IPS-18c (cell line): ENCODE data around the gene TMEM171.

Experiments used
- H3K4me3 ChIP-seq: 2 replicates; pipeline ENCODE4 v1.7.0; 2013; ENCODE audit warnings: low read depth, mild to moderate bottlenecking, low read length, moderate library complexity; ENCODE audit not compliant: insufficient read depth
- H3K9me3 ChIP-seq: one replicate; pipeline ENCODE4 v1.6.1; 2013; ENCODE audit warnings: mild to moderate bottlenecking, low read length, moderate library complexity; ENCODE audit not compliant: control insufficient read depth, insufficient read depth

The TMEM171 gene

GRCh38 chr5:73137563-73138530 lies 17.5 kb downstream of the TMEM171 start:
- H3K9me3 ChIP-seq: no peaks in the 10 kb centered on the region
- no peak overlapping the region for H3K4me3 ChIP-seq

GRCh38 chr5:73139485-73139884 lies 19.1 kb downstream of the TMEM171 start:
- no peak overlapping the region for H3K4me3 ChIP-seq
- H3K9me3 ChIP-seq: peaks cover 3% of the 10 kb centered on the region

GRCh38 chr5:73140801-73141200 lies 20.4 kb downstream of the TMEM171 start:
- H3K4me3 ChIP-seq: no peak overlapping the region

GRCh38 chr5:73142035-73142434 lies 21.7 kb downstream of the TMEM171 start:
- no peak overlapping the region for H3K4me3 ChIP-seq
- H3K9me3 ChIP-seq: peaks cover 4% of the 10 kb centered on the region

More at GRCh38 chr5:73140801-73141200, 20.4 kb downstream of the TMEM171 start:
- peaks cover 4% of the 10 kb centered on the region for H3K9me3 ChIP-seq

GRCh38 chr5:73143716-73144115 lies 23.3 kb downstream of the TMEM171 start:
- Histone ChIP-seq H3K4me3 (no peak overlapping the region), H3K9me3 (peaks cover 4% of the 10 kb centered on the region)

- no peaks in the 10 kb centered on the region for H3K9me3 ChIP-seq
- H3K4me3 ChIP-seq: no peak overlapping the region
These were observed 29.2 kb downstream of the TMEM171 start for GRCh38 chr5:73149540-73149939.

- no peaks in the 10 kb centered on the region for H3K9me3 ChIP-seq
- H3K4me3 ChIP-seq: no peak overlapping the region
These were observed 30.5 kb downstream of the TMEM171 start for GRCh38 chr5:73150876-73151275.

- H3K4me3 ChIP-seq: no peak overlapping the region
- no peaks in the 10 kb centered on the region for H3K9me3 ChIP-seq
These were observed 31.5 kb downstream of the TMEM171 start for GRCh38 chr5:73151766-73152410.

- H3K4me3 ChIP-seq: no peak overlapping the region
- no peaks in the 10 kb centered on the region for H3K9me3 ChIP-seq
These were observed 32.3 kb downstream of the TMEM171 start for GRCh38 chr5:73152411-73153388.

GRCh38 chr5:73153513-73153912 lies 33.1 kb downstream of the TMEM171 start:
- H3K4me3 ChIP-seq: no peak overlapping the region

GRCh38 chr5:73154208-73155006 lies 34.0 kb downstream of the TMEM171 start:
- no peak overlapping the region for H3K4me3 ChIP-seq
- H3K9me3 ChIP-seq: no peaks in the 10 kb centered on the region

More at GRCh38 chr5:73153513-73153912, 33.1 kb downstream of the TMEM171 start:
- no peaks in the 10 kb centered on the region for H3K9me3 ChIP-seq

GRCh38 chr5:73155271-73156222 lies 35.2 kb downstream of the TMEM171 start:
- Histone ChIP-seq H3K9me3 (no peaks in the 10 kb centered on the region), H3K4me3 (no peak overlapping the region)

- Histone ChIP-seq H3K9me3 (no peaks in the 10 kb centered on the region), H3K4me3 (no peak overlapping the region)
These were observed 37.3 kb downstream of the TMEM171 start for GRCh38 chr5:73157414-73158303.

- Histone ChIP-seq H3K4me3 (no peak overlapping the region), H3K9me3 (no peaks in the 10 kb centered on the region)
These were observed 37.9 kb downstream of the TMEM171 start for GRCh38 chr5:73158313-73158712.

GRCh38 chr5:73160239-73160671 lies 39.9 kb downstream of the TMEM171 start:
- no peaks in the 10 kb centered on the region for H3K9me3 ChIP-seq
- no peak overlapping the region for H3K4me3 ChIP-seq
